HCT116 (cell line): ENCODE measurements around the gene F13A1. TPM values are rescaled to one million over a fixed set of nuclear protein-coding genes. Genes with fewer than 3 reads are reported as not detected.

Experiments
- ATAC-seq: fragments of 200-7000 bp; cut with Tn5 transposase; 2 replicates; pipeline ENCODE4 v1.9.1; 2020; ENCODE audit warnings: mild to moderate bottlenecking, moderate library complexity
- BruUV-seq: library from RNA; stranded (reverse); fragments of 400-500 nt; replicated peaks from 2 replicates; lab custom pipeline; 2021; lab: Mats Ljungman, UMichigan
- CTCF ChIA-PET: fragments of 300-600 bp; sonication (Branson Sonifier 250); formaldehyde crosslinking; loops from one replicate; lab custom pipeline; 2021; ENCODE audit warnings: antibody characterized with exemption; lab: Charles Lee
- POLR2A ChIA-PET: fragments of 300-600, 350-600 bp; sonication (Branson Sonifier 250); formaldehyde crosslinking; loops from one replicate; lab custom pipeline; 2021; ENCODE audit warnings: antibody characterized with exemption; lab: Charles Lee
- RAD21 ChIA-PET, 2 experiments: fragments of 300-600 bp; sonication (Branson Sonifier 250); formaldehyde crosslinking; loops; one replicate each; lab custom pipeline; 2023; ENCODE audit warnings: low total read pairs in 2 of 2; ENCODE audit not compliant: uncharacterized antibody in 2 of 2, unreplicated experiment in 2 of 2, low non-redundant PET in 1 of 2; lab: Charles Lee
- DNase-seq: peaks from one replicate; pipeline ENCODE4 v3.0.0-alpha.2; 2010; ENCODE audit warnings: low read depth, low spot score
- H2AFZ ChIP-seq: fragments of 200-600 bp; shearing (Covaris generic), sonication (generic); 2 replicates; pipeline ENCODE4 v1.6.1; 2017; ENCODE audit warnings: low read depth, mixed run types, mixed read lengths, antibody characterized with exemption, low read length; ENCODE audit not compliant: poor library complexity, severe bottlenecking
- H3K27ac ChIP-seq: 2 replicates; pipeline ENCODE4 v1.5.1; 2012; ENCODE audit warnings: low read depth, low read length
- H3K27me3 ChIP-seq: fragments of 200-600 bp; sonication (generic); 2 replicates; pipeline ENCODE4 v1.6.1; 2016; ENCODE audit warnings: mixed run types, low read length, mixed read lengths; ENCODE audit not compliant: insufficient read depth
- H3K36me3 ChIP-seq, 2 experiments: fragments of 200-500 bp in 1 of 2; fragments of 200-600 bp in 1 of 2; sonication (Bioruptor generic) in 1 of 2; sonication (generic) in 1 of 2; 2 replicates each; pipeline versions ENCODE4 v1.5.1 to v1.6.1; 2014 to 2016; ENCODE audit warnings: low read length in 2 of 2, inconsistent platforms in 1 of 2, mixed read lengths in 1 of 2, mixed run types in 1 of 2; ENCODE audit not compliant: insufficient read depth in 2 of 2, control insufficient read depth in 1 of 2
- H3K4me1 ChIP-seq, 2 experiments: fragments of 200-600 bp in 1 of 2; sonication (generic) in 1 of 2; 2 replicates each; pipeline versions ENCODE4 v1.5.1 to v1.6.1; 2012 to 2017; ENCODE audit warnings: low read length in 2 of 2, inconsistent platforms in 1 of 2, mild to moderate bottlenecking in 1 of 2, mixed read lengths in 1 of 2, mixed run types in 1 of 2, moderate library complexity in 1 of 2; ENCODE audit not compliant: insufficient read depth in 2 of 2, control insufficient read depth in 1 of 2
- H3K4me2 ChIP-seq: fragments of 200-600 bp; sonication (generic); 2 replicates; pipeline ENCODE4 v1.6.1; 2017; ENCODE audit warnings: mixed run types, low read length, mixed read lengths
- H3K4me3 ChIP-seq, 2 experiments: fragments of 200-600 bp in 1 of 2; sonication (generic) in 1 of 2; replicated peaks in 1 of 2; 2 replicates each; pipeline ENCODE4 v1.5.1; 2011 to 2016; ENCODE audit warnings: low read length in 2 of 2, control low read depth in 1 of 2, low read depth in 1 of 2, mild to moderate bottlenecking in 1 of 2, mixed read lengths in 1 of 2, mixed run types in 1 of 2
- H3K79me2 ChIP-seq: fragments of 200-600 bp; sonication (generic); 2 replicates; pipeline ENCODE4 v1.6.1; 2017; ENCODE audit warnings: mild to moderate bottlenecking, mixed run types, low read length, moderate library complexity, mixed read lengths; ENCODE audit not compliant: insufficient read depth
- H3K9ac ChIP-seq: fragments of 200-600 bp; sonication (generic); 2 replicates; pipeline ENCODE4 v1.6.1; 2016; ENCODE audit warnings: low read length, mixed read lengths
- H3K9me2 ChIP-seq: fragments of 200-600 bp; sonication (generic), shearing (Covaris generic); 2 replicates; pipeline ENCODE4 v1.6.1; 2017; ENCODE audit warnings: mixed run types, mild to moderate bottlenecking, moderate library complexity; ENCODE audit not compliant: insufficient read depth
- H3K9me3 ChIP-seq, 2 experiments: fragments of 200-500 bp in 1 of 2; fragments of 200-600 bp in 1 of 2; sonication (Bioruptor generic) in 1 of 2; sonication (generic) in 1 of 2; 2 replicates each; pipeline ENCODE4 v1.6.1; 2014 to 2017; ENCODE audit warnings: low read length in 2 of 2, mixed read lengths in 2 of 2, inconsistent platforms in 1 of 2, low read depth in 1 of 2, mild to moderate bottlenecking in 1 of 2, mixed run types in 1 of 2, moderate library complexity in 1 of 2; ENCODE audit not compliant: control insufficient read depth in 1 of 2, insufficient read depth in 1 of 2
- H4K20me1 ChIP-seq: fragments of 200-600 bp; sonication (generic), shearing (Covaris generic); 2 replicates; pipeline ENCODE4 v1.6.1; 2017; ENCODE audit warnings: mixed run types, mild to moderate bottlenecking, moderate library complexity; ENCODE audit not compliant: insufficient read depth
- ATF3 ChIP-seq: IDR thresholded peaks from 2 replicates; pipeline ENCODE4 v1.6.1; 2012
- CEBPB ChIP-seq: IDR thresholded peaks from 2 replicates; pipeline ENCODE4 v1.6.1; 2012; ENCODE audit warnings: low read depth
- ELF1 ChIP-seq: IDR thresholded peaks from 2 replicates; pipeline ENCODE4 v1.6.1; 2012; ENCODE audit warnings: low read depth, borderline replicate concordance
- MAX ChIP-seq: IDR thresholded peaks from 2 replicates; pipeline ENCODE4 v1.6.1; 2012
- POLR2A ChIP-seq: IDR thresholded peaks from 2 replicates; pipeline ENCODE4 v1.7.0; 2011; ENCODE audit warnings: borderline replicate concordance; ENCODE audit not compliant: insufficient read depth, insufficient read length; ENCODE audit errors: extremely low read depth
- POLR2AphosphoS5 ChIP-seq: IDR thresholded peaks from 2 replicates; pipeline ENCODE4 v1.6.1; 2011; ENCODE audit warnings: mild to moderate bottlenecking, low read depth, low read length, moderate library complexity
- RAD21 ChIP-seq: IDR thresholded peaks from 2 replicates; pipeline ENCODE4 v1.6.1; 2012; ENCODE audit warnings: low read depth, mild to moderate bottlenecking
- REST ChIP-seq: IDR thresholded peaks from 2 replicates; pipeline ENCODE4 v1.6.1; 2012; ENCODE audit warnings: low read depth
- SP1 ChIP-seq: IDR thresholded peaks from 2 replicates; pipeline ENCODE4 v1.6.1; 2012; ENCODE audit warnings: low read depth
- SRF ChIP-seq: IDR thresholded peaks from 2 replicates; pipeline ENCODE4 v1.6.1; 2012; ENCODE audit warnings: low read depth
- intact Hi-C: fragments of 100-400 bp; cut with micrococcal nuclease; formaldehyde crosslinking; loops from 2 replicates; pipeline ENCODE4 v1.10.0; 2022
- total RNA-seq: library from RNA; stranded (reverse); gene quantifications from one replicate; pipeline ENCODE4 v1.2.1, GENCODE V29; 2021; ENCODE audit not compliant: unreplicated experiment

The F13A1 gene
- total RNA-seq, 1 experiment from 2014 or later, result 0.34 TPM

- H3K4me2 ChIP-seq, result no peak overlapping the region
- H3K27ac ChIP-seq, result no peak overlapping the region
- peaks cover 20% of the 10 kb centered on the region; the same call in 1 of the 2 replicates for H3K27me3 ChIP-seq
- H3K4me3 ChIP-seq, result no peak overlapping the region
- RAD21 ChIA-PET, result no interaction called here
- H2AFZ ChIP-seq, result no peak overlapping the region
- no peaks in the 10 kb centered on the region for H3K79me2 ChIP-seq
- ATAC-seq (no peak), DNase-seq (no peak)
- H3K36me3 ChIP-seq, result no peaks in the 10 kb centered on the region
- no peaks in the 10 kb centered on the region for H3K4me1 ChIP-seq
- no peak overlapping the region for H3K9ac ChIP-seq
- H4K20me1 ChIP-seq, result no peaks in the 10 kb centered on the region
- no peaks in the 10 kb centered on the region for H3K9me2 ChIP-seq
- CTCF ChIA-PET, result no interaction called here
- TF ChIP-seq CEBPB (no peak), REST (no peak), POLR2A (no peak), MAX (no peak), SP1 (no peak), ATF3 (no peak), POLR2AphosphoS5 (no peak), RAD21 (no peak), ELF1 (no peak), SRF (no peak)
- intact Hi-C loops, result no loop called here
- no TSS peak for BruUV-seq
- POLR2A ChIA-PET, result no interaction called here
- no peaks in the 10 kb centered on the region for H3K9me3 ChIP-seq
Observed at GRCh38 chr6:6201200-6201599, 119.3 kb downstream of the F13A1 start.
